Esophagus muscularis mucosa (tissue), 4 donors: ENCODE measurements around the gene TMEM235. TPM values are rescaled to one million over a fixed set of nuclear protein-coding genes. Genes with fewer than 3 reads are reported as not detected.

ENCODE experiments used
- DNase-seq: peaks from one replicate; pipeline ENCODE4 v3.0.0-alpha.2; 2017; ENCODE audit errors: extremely low spot score
- H3K27ac ChIP-seq, 4 donors: fragments of 200-600 bp; sonication (generic); replicated peaks in 1 of 4; 1 replicate in 3 of 4; 2 replicates in 1 of 4; pipeline ENCODE4 v1.5.1; 2016 to 2019; ENCODE audit warnings: mild to moderate bottlenecking in 1 of 4
- H3K27me3 ChIP-seq, 4 donors: fragments of 200-600 bp; sonication (generic); one replicate each; pipeline versions ENCODE4 v1.5.1 to v1.6.0; 2016 to 2019
- H3K36me3 ChIP-seq, 4 donors: fragments of 200-600 bp; sonication (generic); one replicate each; pipeline ENCODE4 v1.5.1; 2016 to 2019
- H3K4me1 ChIP-seq, 4 donors: fragments of 200-600 bp; sonication (generic); one replicate each; pipeline ENCODE4 v1.5.1; 2016 to 2019
- H3K4me3 ChIP-seq, 4 donors: fragments of 200-600 bp; sonication (generic); 1 replicate in 2 of 4; 2 replicates in 2 of 4; pipeline ENCODE4 v1.5.1; 2016 to 2019; ENCODE audit warnings: mild to moderate bottlenecking in 4 of 4, moderate library complexity in 1 of 4
- H3K9me3 ChIP-seq, 4 donors: fragments of 200-600 bp; sonication (generic); 1 replicate in 3 of 4; 2 replicates in 1 of 4; pipeline ENCODE4 v1.5.1; 2016 to 2019
- CTCF ChIP-seq, 3 experiments: fragments of 200-600 bp in 2 of 3; fragments of 450-650 bp in 1 of 3; sonication (generic) in 2 of 3; IDR thresholded peaks; one replicate each; pipeline ENCODE4 v1.5.1; 2017 to 2019; ENCODE audit warnings: antibody characterized with exemption in 3 of 3, mild to moderate bottlenecking in 2 of 3, moderate library complexity in 1 of 3
- EP300 ChIP-seq: sonication (generic); formaldehyde crosslinking; IDR thresholded peaks from one replicate; pipeline ENCODE4 v1.6.1; 2017; ENCODE audit warnings: antibody characterized with exemption
- POLR2A ChIP-seq: fragments of 450-650 bp; IDR thresholded peaks from one replicate; pipeline ENCODE4 v1.6.1; 2017; ENCODE audit warnings: antibody characterized with exemption, moderate library complexity, mild to moderate bottlenecking, low read depth
- POLR2AphosphoS5 ChIP-seq, 2 donors: sonication (generic); formaldehyde crosslinking; IDR thresholded peaks; one replicate each; pipeline ENCODE4 v1.6.1; 2017; ENCODE audit warnings: antibody characterized with exemption in 2 of 2
- WGBS: methylation state at CpG from one replicate; pipeline ENCODE4 v1.1.5; 2018; 5-methylcytosine and 5-hydroxymethylcytosine counted together
- intact Hi-C: fragments of 100-400 bp; cut with DNase I; formaldehyde crosslinking; loops from one replicate; pipeline ENCODE4 v1.15.1; 2023
- total RNA-seq, 4 donors: library from RNA; depleted of rRNA; stranded (reverse); fragments of >200 nt; gene quantifications; one replicate each; pipeline versions ENCODE4 v1.1.0 to v1.2.1, GENCODE V29; 2016

TMEM235 gene
- total RNA-seq, 4 donors from 2014 or later, result not detected

GRCh38 chr17:78236362-78237127 is 5.1 kb downstream of the TMEM235 start:
- Histone ChIP-seq H3K27ac (no peak overlapping the region), H3K36me3 (no peaks in the 10 kb centered on the region), H3K4me1 (peaks cover 4 to 16% (median 9%) of the 10 kb centered on the region in 4 donors), H3K4me3 (no peak overlapping the region), H3K9me3 (no peaks in the 10 kb centered on the region), H3K27me3 (peaks cover 0 to 23% (median 11%) of the 10 kb centered on the region in 4 donors)
- TF ChIP-seq EP300 (no peak), POLR2A (no peak), CTCF (IDR thresholded peaks at IDR 0.05) (no peak), POLR2AphosphoS5 (IDR thresholded peaks at IDR 0.05) (no peak)
- intact Hi-C loops, result no loop called here
- WGBS, result 89% methylated on average over 8 of the region's 20 CpGs
- no peak for DNase-seq

GRCh38 chr17:78237401-78238012 is 6.1 kb downstream of the TMEM235 start:
- H3K4me1 ChIP-seq, result peaks cover 0 to 8% (median 2%) of the 10 kb centered on the region in 4 donors
- no peaks in the 10 kb centered on the region for H3K36me3 ChIP-seq
- intact Hi-C loops, result no loop called here
- TF ChIP-seq POLR2AphosphoS5 (IDR thresholded peaks at IDR 0.05) (no peak), EP300 (no peak), POLR2A (no peak), CTCF (IDR thresholded peaks at IDR 0.05) (no peak)
- peaks cover 0 to 14% (median 4%) of the 10 kb centered on the region in 4 donors for H3K27me3 ChIP-seq
- H3K27ac ChIP-seq, result no peak overlapping the region
- H3K4me3 ChIP-seq, result no peak overlapping the region
- no peaks in the 10 kb centered on the region for H3K9me3 ChIP-seq
- WGBS, result 79% methylated on average over 11 of the region's 11 CpGs
- no peak for DNase-seq

GRCh38 chr17:78238823-78239488 is 7.5 kb downstream of the TMEM235 start:
- TF ChIP-seq EP300 (no peak), POLR2A (no peak), CTCF (IDR thresholded peaks at IDR 0.05) (no peak), POLR2AphosphoS5 (IDR thresholded peaks at IDR 0.05) (no peak)
- Histone ChIP-seq H3K36me3 (no peaks in the 10 kb centered on the region), H3K9me3 (no peaks in the 10 kb centered on the region), H3K4me1 (peaks cover 0 to 8% (median 2%) of the 10 kb centered on the region in 4 donors), H3K27ac (no peak overlapping the region), H3K4me3 (no peak overlapping the region), H3K27me3 (peaks cover 0 to under 1% (median 0%) of the 10 kb centered on the region in 4 donors)
- intact Hi-C loops, result no loop called here
- 90% methylated on average over 8 of the region's 20 CpGs for WGBS
- DNase-seq, result no peak

- H3K27ac ChIP-seq, result no peak overlapping the region
- 90% methylated on average over 5 of the region's 9 CpGs for WGBS
- no peaks in the 10 kb centered on the region for H3K27me3 ChIP-seq
- TF ChIP-seq POLR2AphosphoS5 (IDR thresholded peaks at IDR 0.05) (no peak), EP300 (no peak), POLR2A (no peak), CTCF (IDR thresholded peaks at IDR 0.05) (no peak)
- no peak for DNase-seq
- peaks cover 0 to 8% (median 2%) of the 10 kb centered on the region in 4 donors for H3K4me1 ChIP-seq
- H3K36me3 ChIP-seq, result no peaks in the 10 kb centered on the region
- no peak overlapping the region for H3K4me3 ChIP-seq
- H3K9me3 ChIP-seq, result no peaks in the 10 kb centered on the region
- intact Hi-C loops, result no loop called here
These were observed 8.1 kb downstream of the TMEM235 start for GRCh38 chr17:78239489-78239931.
